Urinary bladder (tissue), 4 donors: ENCODE results near the gene NT5C2. TPM values are rescaled to one million over a fixed set of nuclear protein-coding genes. Genes with fewer than 3 reads are reported as not detected.
"Not testable (repeated sequence)": the region's sequence is repeated elsewhere in the genome, so short reads cannot be mapped to it uniquely, and the experiment has no call there.

Source experiments
- DNase-seq: peaks from one replicate; pipeline ENCODE4 v3.0.0-alpha.2; 2015; ENCODE audit errors: extremely low spot score
- H3K27ac ChIP-seq: one replicate; pipeline ENCODE4 v1.5.1; 2013; ENCODE audit warnings: low read depth, mild to moderate bottlenecking, moderate library complexity
- H3K36me3 ChIP-seq: one replicate; pipeline ENCODE4 v1.6.1; 2013; ENCODE audit warnings: mild to moderate bottlenecking, moderate library complexity; ENCODE audit not compliant: insufficient read depth
- H3K4me1 ChIP-seq: one replicate; pipeline ENCODE4 v1.6.1; 2013; ENCODE audit warnings: mild to moderate bottlenecking, moderate library complexity; ENCODE audit not compliant: insufficient read depth
- H3K4me3 ChIP-seq: one replicate; pipeline ENCODE4 v1.5.1; 2013; ENCODE audit warnings: low read depth, low read length
- WGBS: extraction: QIAGEN DNeasy Blood & Tissue Kit; methylation state at CpG from one replicate; pipeline ENCODE4 v1.1.7; 2013; 5-methylcytosine and 5-hydroxymethylcytosine counted together
- polyA plus RNA-seq: library from polyadenylated mRNA; stranded (reverse); fragments of 200-250 nt; gene quantifications from one replicate; pipeline ENCODE4 v1.2.3, GENCODE V29; 2013
- total RNA-seq: library from RNA; depleted of rRNA; stranded (reverse); fragments of >200 nt; gene quantifications from one replicate; pipeline ENCODE4 v1.2.3, GENCODE V29; 2014
- donor health status: healthy with polysubstance abuse.
- donor health status: healthy.

NT5C2 gene
- total and polyA plus RNA-seq, 2 donors: 51.5 to 162 TPM

DNA sequence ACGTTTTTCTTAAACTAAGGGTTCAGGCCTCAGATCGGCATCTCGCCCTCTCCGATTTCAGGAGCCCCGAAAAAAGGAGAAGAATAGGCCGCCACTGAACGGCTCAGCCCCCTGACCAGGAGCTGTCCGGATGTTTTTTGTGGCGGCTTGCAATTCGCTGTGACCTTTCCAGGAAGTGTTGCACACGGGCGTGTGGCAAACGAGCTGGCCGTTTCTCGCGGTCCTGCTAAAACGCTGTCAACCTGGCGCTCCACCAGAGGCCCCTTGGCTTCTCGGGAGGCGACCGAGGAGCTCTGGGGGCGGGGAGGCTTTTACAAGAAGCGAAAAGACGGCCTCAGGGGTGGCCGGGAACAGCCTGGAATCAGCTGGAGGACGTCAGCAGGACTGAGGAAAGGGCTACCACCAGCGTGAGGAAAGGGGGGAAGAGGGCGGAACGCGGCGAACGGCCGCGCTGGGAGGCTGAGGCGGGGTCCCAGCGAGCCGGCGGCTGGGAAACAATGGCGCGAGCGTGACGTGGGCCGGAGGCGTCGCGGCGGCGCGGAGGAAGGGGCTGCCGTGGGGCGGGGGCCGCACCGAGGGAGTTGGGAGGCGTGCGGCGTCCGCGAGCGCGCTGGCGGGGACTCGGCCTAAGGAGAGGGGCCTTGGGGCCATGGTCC lies 493 bp downstream of the NT5C2 start:
- WGBS: under 1% methylated on average over 62 of the region's 62 CpGs
- Histone ChIP-seq H3K4me1 (no peaks in the 10 kb centered on the region), H3K36me3 (no peaks in the 10 kb centered on the region), H3K27ac (peak overlapping the region; percentile 97), H3K4me3 (peak overlapping the region; percentile 89)
- DNase-seq: peak; percentile 31

DNA sequence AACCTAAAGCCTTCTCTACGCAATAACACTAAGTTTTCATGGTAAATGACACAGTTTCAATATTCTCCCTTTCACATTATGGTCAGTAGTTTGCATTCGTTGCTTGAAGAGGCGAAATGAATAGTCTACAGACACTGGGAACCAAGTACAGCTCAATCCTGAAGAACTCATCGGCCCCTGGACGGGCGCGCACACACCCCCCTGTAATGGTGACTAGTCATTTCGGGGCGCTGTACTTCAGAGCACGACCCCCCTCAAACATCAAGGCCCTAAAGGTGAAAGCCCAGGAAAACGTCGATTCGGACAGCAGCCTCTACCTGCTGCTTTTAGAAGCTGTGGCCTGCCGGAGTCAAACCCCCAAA lies 1.0 kb downstream of the NT5C2 start:
- 1% methylated on average over 14 of the region's 14 CpGs for WGBS
- H3K36me3 ChIP-seq: no peaks in the 10 kb centered on the region
- no peak for DNase-seq
- H3K4me1 ChIP-seq: no peaks in the 10 kb centered on the region
- peak overlapping the region; percentile 89 for H3K4me3 ChIP-seq
- H3K27ac ChIP-seq: peak overlapping the region; percentile 97

- 63% methylated on average over 7 of the region's 7 CpGs for WGBS
- peak overlapping the region; percentile 3 for H3K27ac ChIP-seq
- H3K4me1 ChIP-seq, H3K4me3 ChIP-seq, H3K36me3 ChIP-seq, DNase-seq: not testable (repeated sequence)
Observed at GRCh38 chr10:103191198-103191597, 1.9 kb downstream of the NT5C2 start.

DNA sequence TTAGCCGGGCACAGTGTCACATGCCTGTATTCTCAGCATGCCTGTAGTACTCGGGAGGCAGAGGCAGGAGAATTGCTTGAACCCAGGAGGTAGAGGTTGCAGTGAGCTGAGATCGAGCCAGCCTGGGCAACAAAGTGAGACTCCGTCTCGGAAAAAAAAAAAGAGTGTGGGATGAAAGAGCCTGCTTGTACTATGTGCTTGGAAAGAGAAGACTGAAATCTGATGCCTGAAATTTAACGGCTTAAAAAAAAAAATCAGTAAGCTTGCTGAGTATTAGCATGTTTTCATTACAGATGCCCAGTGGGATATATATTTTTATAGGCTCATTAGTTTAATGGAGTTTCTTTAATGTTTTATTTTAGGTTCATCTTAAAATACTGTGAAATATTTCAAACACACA lies 4.2 kb downstream of the NT5C2 start:
- 26% methylated on average over 6 of the region's 6 CpGs for WGBS
- peaks cover 2% of the 10 kb centered on the region for H3K4me1 ChIP-seq
- H3K27ac ChIP-seq: no peak overlapping the region
- no peaks in the 10 kb centered on the region for H3K36me3 ChIP-seq
- H3K4me3 ChIP-seq: no peak overlapping the region
- no peak for DNase-seq

GRCh38 chr10:103186128-103186527 lies 6.9 kb downstream of the NT5C2 start:
- Histone ChIP-seq H3K4me3 (no peak overlapping the region), H3K27ac (no peak overlapping the region), H3K36me3 (no peaks in the 10 kb centered on the region), H3K4me1 (peaks cover 4% of the 10 kb centered on the region)
- 77% methylated on average over 6 of the region's 6 CpGs for WGBS
- no peak for DNase-seq

DNA sequence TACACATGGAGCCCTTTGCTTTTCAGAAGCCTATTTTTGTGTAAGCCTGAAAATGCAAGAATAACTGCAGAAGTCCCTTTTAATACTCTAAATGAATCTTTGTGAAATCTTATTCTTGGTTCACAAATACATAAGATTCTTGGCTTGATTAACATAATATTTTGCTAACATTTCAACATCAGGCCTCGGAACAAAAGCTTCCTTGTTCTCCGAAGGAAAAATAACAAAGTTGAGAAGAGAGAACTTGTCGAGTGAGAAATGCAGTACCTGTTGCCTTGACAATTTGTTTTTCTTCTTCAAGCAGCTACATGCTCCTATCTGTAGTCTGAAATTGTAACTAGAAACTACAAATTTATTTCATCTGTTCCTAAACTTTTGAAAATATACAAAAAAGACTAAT lies 8.5 kb downstream of the NT5C2 start:
- Histone ChIP-seq H3K27ac (no peak overlapping the region), H3K36me3 (peaks cover 1% of the 10 kb centered on the region), H3K4me1 (peaks cover 4% of the 10 kb centered on the region), H3K4me3 (no peak overlapping the region)
- 29% methylated on average over 3 of the region's 3 CpGs for WGBS
- no peak for DNase-seq

GRCh38 chr10:103183991-103184451 lies 9.1 kb downstream of the NT5C2 start:
- not testable (repeated sequence) for H3K4me3 ChIP-seq, H3K27ac ChIP-seq, DNase-seq, H3K36me3 ChIP-seq, H3K4me1 ChIP-seq
- 83% methylated on average over 12 of the region's 12 CpGs for WGBS

DNA sequence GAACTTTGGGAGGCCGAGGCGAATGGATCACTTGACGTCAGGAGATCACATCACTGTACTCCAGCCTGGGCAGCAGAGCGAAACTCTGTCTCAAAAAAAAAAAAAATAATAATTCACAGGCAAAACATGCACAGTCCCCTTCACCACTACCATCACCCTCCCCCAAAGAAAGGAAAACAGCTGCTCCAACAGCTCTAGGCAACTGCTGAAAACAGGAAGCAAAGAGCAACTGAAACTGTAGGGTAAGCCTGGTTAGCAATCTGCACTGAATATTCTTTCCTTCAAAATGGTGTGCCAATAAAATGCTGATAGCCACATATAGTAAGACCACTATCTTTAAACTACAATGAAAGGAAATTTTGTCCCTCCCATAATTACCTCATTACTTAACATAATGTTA lies 11.8 kb downstream of the NT5C2 start:
- no peak overlapping the region for H3K4me3 ChIP-seq
- no peak for DNase-seq
- WGBS: 79% methylated on average over 4 of the region's 4 CpGs
- peaks cover 6% of the 10 kb centered on the region for H3K36me3 ChIP-seq
- H3K4me1 ChIP-seq: peaks cover 3% of the 10 kb centered on the region
- H3K27ac ChIP-seq: no peak overlapping the region

DNA sequence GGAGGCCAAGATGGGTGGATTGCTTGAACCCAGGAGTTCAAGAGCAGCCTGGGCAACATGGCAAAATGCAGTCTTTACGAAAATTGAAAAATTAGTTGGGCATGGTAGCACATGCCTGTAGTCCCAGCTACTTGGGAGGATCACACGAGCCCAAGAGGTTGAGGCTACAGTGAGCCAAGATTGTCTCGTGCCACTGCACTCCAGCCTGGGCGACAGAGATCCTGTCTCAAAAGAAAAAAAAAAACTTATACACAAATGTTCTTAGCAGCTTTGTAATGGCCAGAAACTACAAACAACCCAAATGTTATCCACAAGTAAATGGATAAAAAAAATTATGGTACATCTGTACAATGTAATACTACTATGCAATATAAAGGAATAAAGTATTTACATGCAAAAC lies 12.6 kb downstream of the NT5C2 start:
- Histone ChIP-seq H3K4me3 (no peak overlapping the region), H3K36me3 (peaks cover 6% of the 10 kb centered on the region), H3K27ac (no peak overlapping the region), H3K4me1 (peaks cover 3% of the 10 kb centered on the region)
- DNase-seq: no peak
- WGBS: 89% methylated on average over 4 of the region's 4 CpGs

DNA sequence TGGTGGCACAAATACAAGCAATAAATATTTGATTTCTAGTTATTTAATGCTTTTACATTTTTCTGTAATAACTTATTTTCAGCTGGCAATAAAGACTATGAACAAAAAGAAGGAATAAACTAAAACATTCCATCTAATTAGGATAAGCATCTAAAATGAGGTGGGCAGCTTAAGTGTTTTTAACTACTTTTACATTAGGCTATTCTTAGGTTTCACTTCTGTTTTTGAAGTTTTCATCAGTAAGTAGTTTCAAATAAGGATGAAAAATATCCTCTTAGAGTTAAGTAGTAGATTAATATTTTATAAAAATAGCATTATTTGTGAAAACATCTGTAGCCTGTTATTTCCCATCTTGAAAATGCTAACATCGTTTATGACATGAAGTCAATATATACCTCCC lies 15.9 kb downstream of the NT5C2 start:
- no peak for DNase-seq

GRCh38 chr10:103175580-103176285 lies 17.3 kb downstream of the NT5C2 start:
- WGBS: 90% methylated on average over 11 of the region's 11 CpGs
- H3K27ac ChIP-seq: no peak overlapping the region
- no peak overlapping the region for H3K4me3 ChIP-seq
- peaks cover 9% of the 10 kb centered on the region for H3K36me3 ChIP-seq
- DNase-seq: no peak
- H3K4me1 ChIP-seq: no peaks in the 10 kb centered on the region

More for the DNA sequence above, 15.9 kb downstream of the NT5C2 start:
- peaks cover 3% of the 10 kb centered on the region for H3K4me1 ChIP-seq
- no peak overlapping the region for H3K4me3 ChIP-seq
- peaks cover 7% of the 10 kb centered on the region for H3K36me3 ChIP-seq
- 49% methylated on average over 1 of the region's 1 CpG for WGBS
- H3K27ac ChIP-seq: no peak overlapping the region

DNA sequence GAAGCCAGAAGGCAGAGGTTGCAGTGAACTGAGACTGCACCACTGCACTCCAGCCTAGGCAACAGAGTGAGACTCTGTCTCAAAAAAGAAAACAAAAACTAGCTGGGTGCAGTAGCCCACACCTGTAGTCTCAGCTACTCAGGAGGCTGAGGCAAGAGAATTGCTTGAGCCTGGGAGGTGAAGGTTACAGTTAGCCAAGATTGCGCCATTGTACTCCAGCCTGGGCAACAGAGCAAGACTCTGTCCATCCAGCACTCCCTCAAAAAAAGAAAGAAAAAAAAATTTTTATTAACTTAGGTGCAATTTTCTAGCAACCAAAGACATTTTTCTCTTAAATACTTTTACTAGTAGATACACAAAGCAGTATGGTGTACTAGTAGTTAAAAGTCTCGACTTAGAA lies 18.7 kb downstream of the NT5C2 start:
- not testable (repeated sequence) for H3K4me1 ChIP-seq, H3K27ac ChIP-seq, H3K4me3 ChIP-seq, DNase-seq, H3K36me3 ChIP-seq
- WGBS: 97% methylated on average over 2 of the region's 2 CpGs

GRCh38 chr10:103171278-103171677 lies 21.8 kb downstream of the NT5C2 start:
- no peak overlapping the region for H3K27ac ChIP-seq

GRCh38 chr10:103168438-103168837 lies 24.6 kb downstream of the NT5C2 start:
- H3K36me3 ChIP-seq: peaks cover 7% of the 10 kb centered on the region
- no peaks in the 10 kb centered on the region for H3K4me1 ChIP-seq
- DNase-seq: no peak
- H3K4me3 ChIP-seq: no peak overlapping the region
- no peak overlapping the region for H3K27ac ChIP-seq

More at GRCh38 chr10:103171278-103171677, 21.8 kb downstream of the NT5C2 start:
- H3K36me3 ChIP-seq: peaks cover 5% of the 10 kb centered on the region
- no peak overlapping the region for H3K4me3 ChIP-seq
- no peak for DNase-seq
- WGBS: 69% methylated on average over 1 of the region's 1 CpG
- no peaks in the 10 kb centered on the region for H3K4me1 ChIP-seq
